GM19239 (cell line): Measurements from ENCODE around the gene RPS6KA2.

ENCODE experiments used
- DNase-seq: peaks from one replicate; pipeline ENCODE4 v3.0.0; 2011; ENCODE audit warnings: low spot score; ENCODE audit not compliant: insufficient read length
- FAIRE-seq: peaks from 2 replicates; lab custom pipeline; 2011; peaks lifted over from hg19 to GRCh38; lab: Jason Lieb, UNC

RPS6KA2 gene

GRCh38 chr6:166495487-166496314 is 131.3 kb downstream of the RPS6KA2 start:
- DNase-seq = no peak
- FAIRE-seq = no peak

- no peak for FAIRE-seq
- no peak for DNase-seq
These were observed 132.1 kb downstream of the RPS6KA2 start for GRCh38 chr6:166494757-166495486.

- FAIRE-seq = no peak
- DNase-seq = no peak
These were observed 133.0 kb downstream of the RPS6KA2 start for GRCh38 chr6:166494101-166494441.

GRCh38 chr6:166493427-166494100 is 133.5 kb downstream of the RPS6KA2 start:
- FAIRE-seq = no peak
- no peak for DNase-seq

- DNase-seq (no peak), FAIRE-seq (no peak)
These were observed 134.8 kb downstream of the RPS6KA2 start for GRCh38 chr6:166492092-166492741.

GRCh38 chr6:166490671-166491500 is 136.2 kb downstream of the RPS6KA2 start:
- FAIRE-seq (no peak), DNase-seq (no peak)

- no peak for FAIRE-seq
- DNase-seq = no peak
These were observed 137.5 kb downstream of the RPS6KA2 start for GRCh38 chr6:166489301-166490155.

GRCh38 chr6:166488701-166489100 is 138.3 kb downstream of the RPS6KA2 start:
- DNase-seq (no peak), FAIRE-seq (no peak)

- FAIRE-seq = peak; percentile 94
- peak; percentile 80 for DNase-seq
These were observed 138.9 kb downstream of the RPS6KA2 start for GRCh38 chr6:166488076-166488685.

GRCh38 chr6:166487148-166487547 is 139.9 kb downstream of the RPS6KA2 start:
- no peak for FAIRE-seq
- DNase-seq = no peak

GRCh38 chr6:166486536-166486880 is 140.5 kb downstream of the RPS6KA2 start:
- FAIRE-seq = no peak
- no peak for DNase-seq

GRCh38 chr6:166485651-166486535 is 141.2 kb downstream of the RPS6KA2 start:
- DNase-seq = no peak
- FAIRE-seq = no peak

- DNase-seq = no peak
- no peak for FAIRE-seq
These were observed 142.2 kb downstream of the RPS6KA2 start for GRCh38 chr6:166484863-166485262.

- FAIRE-seq (no peak), DNase-seq (no peak)
These were observed 143.3 kb downstream of the RPS6KA2 start for GRCh38 chr6:166483573-166484250.

- no peak for FAIRE-seq
- no peak for DNase-seq
These were observed 144.0 kb downstream of the RPS6KA2 start for GRCh38 chr6:166483026-166483425.

- no peak for FAIRE-seq
These were observed 148.1 kb downstream of the RPS6KA2 start for GRCh38 chr6:166478782-166479592.

More at GRCh38 chr6:166478782-166479592, 148.1 kb downstream of the RPS6KA2 start:
- DNase-seq = no peak
